Esophagus squamous epithelium (tissue), 4 donors: ENCODE data around the gene PLCB1.

Experiments
- CTCF ChIP-seq, 6 experiments: fragments of 450-650 bp in 4 of 6; fragments of 200-600 bp in 2 of 6; sonication (generic) in 2 of 6; IDR thresholded peaks; one replicate each; pipeline ENCODE4 v1.5.1; 2016 to 2019; ENCODE audit warnings: antibody characterized with exemption in 6 of 6, mild to moderate bottlenecking in 4 of 6, moderate library complexity in 4 of 6
- POLR2A ChIP-seq, 4 donors: fragments of 450-650 bp; IDR thresholded peaks; one replicate each; pipeline ENCODE4 v1.6.1; 2017; ENCODE audit warnings: antibody characterized with exemption in 4 of 4, mild to moderate bottlenecking in 4 of 4, moderate library complexity in 3 of 4

- TF ChIP-seq POLR2A (IDR thresholded peaks at IDR 0.05) (no peak), CTCF (IDR thresholded peaks at IDR 0.05) (no peak)
Measured at GRCh38 chr20:8621001-8621400, 488.9 kb downstream of the PLCB1 start.
